HG03520 (cell line): ENCODE results near the gene IFITM2.

Source experiments
- ATAC-seq: cut with Tn5 transposase; IDR thresholded peaks from one replicate; pipeline ENCODE4 v1.9.1; 2021; ENCODE audit warnings: mild to moderate bottlenecking, moderate library complexity; ENCODE audit not compliant: unreplicated experiment

The IFITM2 gene

GRCh38 chr11:292211-293121, 15.2 kb upstream of the IFITM2 start:
- ATAC-seq: no peak

GRCh38 chr11:293271-293851, 14.3 kb upstream of the IFITM2 start:
- ATAC-seq: no peak

GRCh38 chr11:293852-294661, 13.6 kb upstream of the IFITM2 start:
- no peak for ATAC-seq

- ATAC-seq: no peak
Observed at GRCh38 chr11:294780-295179, 12.8 kb upstream of the IFITM2 start.

- no peak for ATAC-seq
Observed at GRCh38 chr11:295351-296170, 12.1 kb upstream of the IFITM2 start.

- no peak for ATAC-seq
Observed at GRCh38 chr11:296171-297050, 11.2 kb upstream of the IFITM2 start.

- no peak for ATAC-seq
Observed at GRCh38 chr11:297051-297585, 10.5 kb upstream of the IFITM2 start.

GRCh38 chr11:297586-298405, 9.8 kb upstream of the IFITM2 start:
- ATAC-seq: no peak

- ATAC-seq: no peak
Observed at GRCh38 chr11:298406-299065, 9.1 kb upstream of the IFITM2 start.

GRCh38 chr11:299081-299891, 8.3 kb upstream of the IFITM2 start, which contains the start of gene IFITM5:
Gene IFITM5 (minus strand): TSS chr11:299526. CDS start chr11:299490, 36 bp downstream.
- no peak for ATAC-seq

GRCh38 chr11:299951-300735, 7.5 kb upstream of the IFITM2 start:
- ATAC-seq: no peak

GRCh38 chr11:303363-303762, 4.3 kb upstream of the IFITM2 start:
- ATAC-seq: no peak

GRCh38 chr11:304061-304506, 3.5 kb upstream of the IFITM2 start:
- ATAC-seq: no peak

GRCh38 chr11:304915-305843, 2.4 kb upstream of the IFITM2 start:
- ATAC-seq: no peak

- ATAC-seq: no peak
Observed at GRCh38 chr11:305844-306211, 1.8 kb upstream of the IFITM2 start.
